Immature natural killer cell (primary cell): ENCODE results near the gene PSMD6. TPM values are rescaled to one million over a fixed set of nuclear protein-coding genes. Genes with fewer than 3 reads are reported as not detected.
A peak's percentile ranks its signal among the peaks of the same experiment; 100 is the strongest.

ENCODE experiments used
- DNase-seq, 3 donors: peaks; one replicate each; pipeline ENCODE4 v3.0.0; 2022; ENCODE audit warnings: mixed read lengths in 1 of 3
- H3K27ac Mint-ChIP-seq, 6 donors: one replicate each; pipeline ENCODE4 v1.8.0; 2020; ENCODE audit warnings: mixed read lengths in 6 of 6, mild to moderate bottlenecking in 5 of 6, inconsistent platforms in 4 of 6, moderate library complexity in 3 of 6
- H3K27me3 Mint-ChIP-seq, 3 donors: one replicate each; pipeline ENCODE4 v1.8.0; 2020 to 2021; ENCODE audit warnings: low read depth in 3 of 3, mild to moderate bottlenecking in 3 of 3, mixed read lengths in 3 of 3, moderate library complexity in 3 of 3, inconsistent platforms in 1 of 3
- H3K36me3 Mint-ChIP-seq, 3 donors: one replicate each; pipeline ENCODE4 v1.8.0; 2020; ENCODE audit warnings: mixed read lengths in 3 of 3, inconsistent platforms in 2 of 3, mild to moderate bottlenecking in 2 of 3
- H3K4me1 Mint-ChIP-seq, 2 donors: one replicate each; pipeline ENCODE4 v1.8.0; 2020; ENCODE audit warnings: inconsistent platforms in 2 of 2, mild to moderate bottlenecking in 2 of 2, mixed read lengths in 2 of 2, moderate library complexity in 1 of 2
- H3K4me3 Mint-ChIP-seq, 5 donors: one replicate each; pipeline ENCODE4 v1.8.0; 2020; ENCODE audit warnings: mild to moderate bottlenecking in 5 of 5, mixed read lengths in 5 of 5, inconsistent platforms in 3 of 5, moderate library complexity in 3 of 5
- H3K9me3 Mint-ChIP-seq, 6 donors: one replicate each; pipeline ENCODE4 v1.8.0; 2020; ENCODE audit warnings: mild to moderate bottlenecking in 6 of 6, mixed read lengths in 6 of 6, inconsistent platforms in 4 of 6, moderate library complexity in 3 of 6
- polyA plus RNA-seq, 3 donors: library from polyadenylated mRNA; unstranded; fragments of 300-500 nt; fragmentation: Illumina TruSeq; gene quantifications; one replicate each; pipeline ENCODE4 v1.2.3, GENCODE V29; 2021

PSMD6 gene
- polyA plus RNA-seq, 3 donors from 2014 or later: 92.3 to 161 (median 124) TPM

DNA sequence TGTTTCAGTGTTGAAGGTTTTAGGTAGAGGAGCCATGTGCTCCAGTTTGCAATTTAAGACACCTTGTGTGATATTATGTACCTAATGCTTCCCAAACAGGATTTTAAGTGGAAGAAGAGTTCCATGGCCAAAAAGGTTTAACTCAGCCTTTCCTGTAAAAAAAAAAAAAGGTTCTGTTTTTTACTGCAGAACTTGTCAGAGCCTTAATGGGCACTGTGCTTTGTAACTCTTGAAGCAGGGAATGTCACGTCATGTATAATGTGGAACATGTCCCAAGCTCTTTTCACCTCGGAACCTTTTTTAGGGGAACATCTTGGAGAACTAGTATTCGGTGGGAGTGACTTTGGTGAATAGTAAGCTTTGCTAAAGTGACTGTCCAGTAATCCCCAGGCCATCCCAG, 31.6 kb downstream of the PSMD6 start:
- Mint-ChIP-seq H3K9me3 (no peaks in the 10 kb centered on the region), H3K4me1 (peaks cover 9 to 45% of the 10 kb centered on the region in 2 donors), H3K27me3 (peaks cover 0 to 9% (median 2%) of the 10 kb centered on the region in 3 donors), H3K36me3 (peaks cover 32 to 71% (median 54%) of the 10 kb centered on the region in 3 donors), H3K4me3 (no peak overlapping the region), H3K27ac (peak overlapping the region in 4 of 6 donors; percentile 47 to 81 (median 69))
- DNase-seq: no peak

DNA sequence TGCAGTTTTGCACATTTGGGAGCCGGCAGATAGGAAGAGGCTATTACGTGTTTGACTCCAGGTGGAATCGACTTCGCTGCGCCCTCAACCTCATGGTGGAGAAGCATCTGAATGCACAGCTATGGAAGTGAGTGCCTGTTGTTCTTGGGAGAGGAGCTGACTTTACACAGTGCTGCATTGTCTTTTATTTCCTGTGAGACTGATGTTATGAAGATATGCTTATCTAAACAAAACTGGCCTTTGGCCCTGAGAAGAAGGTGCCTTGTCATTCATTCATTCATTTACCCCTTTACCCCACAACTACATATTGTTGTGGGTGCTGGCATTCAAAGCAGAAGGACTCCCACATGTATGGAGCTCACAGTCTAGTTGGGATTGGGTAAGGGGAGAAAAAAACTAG, 32.6 kb downstream of the PSMD6 start:
- peak overlapping the region; percentile 5 to 75 (median 43) for H3K27ac Mint-ChIP-seq
- H3K27me3 Mint-ChIP-seq: peaks cover 0 to 7% (median 0%) of the 10 kb centered on the region in 3 donors
- no peaks in the 10 kb centered on the region for H3K9me3 Mint-ChIP-seq
- H3K4me3 Mint-ChIP-seq: no peak overlapping the region
- H3K4me1 Mint-ChIP-seq: peaks cover 9 to 53% of the 10 kb centered on the region in 2 donors
- DNase-seq: no peak
- H3K36me3 Mint-ChIP-seq: peaks cover 23 to 68% (median 48%) of the 10 kb centered on the region in 3 donors

DNA sequence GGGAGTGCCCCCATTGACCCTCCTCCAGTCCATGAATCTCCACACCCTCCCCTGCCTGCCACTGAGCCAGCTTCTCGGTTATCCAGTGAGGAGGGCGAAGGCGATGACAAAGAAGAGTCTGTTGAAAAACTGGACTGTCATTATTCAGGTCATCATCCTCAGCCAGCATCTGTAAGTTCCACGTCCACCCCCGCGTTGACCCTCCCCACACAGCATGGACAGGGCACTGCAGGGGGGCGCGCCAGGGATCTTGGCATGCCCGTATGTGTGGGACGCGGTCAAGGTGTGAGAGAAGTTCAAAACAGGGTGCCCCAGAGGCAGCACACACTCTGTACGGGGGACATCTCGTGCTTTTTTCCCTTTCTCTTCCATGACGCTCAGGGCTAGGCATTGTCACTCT, 33.1 kb downstream of the PSMD6 start:
- H3K36me3 Mint-ChIP-seq: peaks cover 19 to 68% (median 48%) of the 10 kb centered on the region in 3 donors
- peaks cover 0 to 3% (median 0%) of the 10 kb centered on the region in 3 donors for H3K27me3 Mint-ChIP-seq
- H3K4me1 Mint-ChIP-seq: peaks cover 13 to 59% of the 10 kb centered on the region in 2 donors
- DNase-seq: no peak
- no peaks in the 10 kb centered on the region for H3K9me3 Mint-ChIP-seq
- peak overlapping the region in 1 of 6 donors; percentile 43 for H3K27ac Mint-ChIP-seq
- no peak overlapping the region for H3K4me3 Mint-ChIP-seq

DNA sequence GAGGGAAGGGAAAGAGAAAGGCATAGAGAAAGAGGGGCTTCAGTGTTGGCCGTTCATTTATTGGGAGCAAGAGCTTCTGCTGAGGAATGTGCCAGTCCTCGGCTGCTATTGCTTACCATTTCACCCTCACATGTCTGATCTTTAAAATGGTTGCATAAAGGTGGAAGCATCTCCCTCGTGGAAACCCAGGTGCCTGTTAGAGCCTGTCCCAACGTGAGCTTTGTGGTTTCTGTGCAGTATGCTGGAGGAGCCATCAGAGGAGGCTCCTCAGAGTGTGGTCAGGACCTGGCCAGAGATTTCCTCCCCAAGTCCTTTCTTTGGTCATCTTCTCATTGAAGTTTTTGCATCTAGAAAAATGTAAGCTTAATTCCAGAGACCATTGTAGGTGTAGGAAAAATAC, 34.4 kb downstream of the PSMD6 start:
- Mint-ChIP-seq H3K4me1 (peaks cover 11 to 68% of the 10 kb centered on the region in 2 donors), H3K4me3 (no peak overlapping the region), H3K9me3 (no peaks in the 10 kb centered on the region), H3K36me3 (peaks cover 23 to 72% (median 53%) of the 10 kb centered on the region in 3 donors), H3K27me3 (no peaks in the 10 kb centered on the region), H3K27ac (peak overlapping the region in 4 of 6 donors; percentile 41 to 68 (median 46))
- no peak for DNase-seq

DNA sequence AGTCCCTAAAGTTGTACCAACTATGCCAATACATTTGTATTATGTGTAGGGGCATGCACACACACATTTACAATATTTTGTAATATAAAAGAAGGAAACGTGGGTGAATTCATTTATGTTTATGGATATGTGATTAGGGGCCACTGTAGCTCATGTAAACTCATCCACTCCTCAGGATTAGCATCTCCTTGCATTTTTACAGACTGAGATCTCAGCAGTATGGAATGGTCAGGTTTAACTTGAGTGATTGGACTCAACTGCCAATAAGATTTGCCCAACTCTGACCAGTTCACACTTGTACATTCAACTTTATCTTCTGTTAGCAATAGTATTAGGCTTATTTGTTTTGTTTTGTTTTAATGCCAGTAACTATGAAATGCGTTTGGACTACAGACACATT, 36.5 kb downstream of the PSMD6 start:
- no peak for DNase-seq
- H3K27me3 Mint-ChIP-seq: peaks cover 0 to 1% (median 0%) of the 10 kb centered on the region in 3 donors
- H3K36me3 Mint-ChIP-seq: peaks cover 34 to 72% (median 48%) of the 10 kb centered on the region in 3 donors
- H3K27ac Mint-ChIP-seq: peak overlapping the region in 3 of 6 donors; percentile 18 to 58 (median 41)
- H3K4me1 Mint-ChIP-seq: peaks cover 19 to 65% of the 10 kb centered on the region in 2 donors
- H3K9me3 Mint-ChIP-seq: no peaks in the 10 kb centered on the region
- H3K4me3 Mint-ChIP-seq: no peak overlapping the region

DNA sequence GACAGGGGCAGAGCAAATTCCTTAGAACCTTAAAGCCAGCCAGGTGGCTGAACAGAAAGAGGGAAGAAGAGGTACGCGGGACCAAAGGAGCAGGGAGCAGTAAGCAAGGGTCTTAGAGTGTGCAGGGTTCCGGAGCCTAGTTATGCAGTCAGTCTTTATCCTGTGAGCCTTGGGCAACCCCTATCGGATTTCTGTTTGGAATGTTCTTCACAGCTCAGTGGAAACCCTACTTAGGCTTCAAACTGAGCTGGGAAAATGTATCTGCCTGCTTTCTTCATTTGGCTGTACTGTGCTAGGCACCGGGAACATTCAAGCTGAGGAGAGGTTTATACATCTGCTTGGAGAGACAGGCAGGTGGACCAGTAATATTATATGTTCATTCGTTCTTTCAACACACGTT, 37.1 kb downstream of the PSMD6 start:
- Mint-ChIP-seq H3K36me3 (peaks cover 31 to 68% (median 47%) of the 10 kb centered on the region in 3 donors), H3K4me1 (peaks cover 26 to 68% of the 10 kb centered on the region in 2 donors), H3K4me3 (no peak overlapping the region), H3K27me3 (peaks cover 0 to 1% (median 0%) of the 10 kb centered on the region in 3 donors), H3K9me3 (no peaks in the 10 kb centered on the region), H3K27ac (peak overlapping the region in 4 of 6 donors; percentile 2 to 28 (median 20))
- DNase-seq: no peak

DNA sequence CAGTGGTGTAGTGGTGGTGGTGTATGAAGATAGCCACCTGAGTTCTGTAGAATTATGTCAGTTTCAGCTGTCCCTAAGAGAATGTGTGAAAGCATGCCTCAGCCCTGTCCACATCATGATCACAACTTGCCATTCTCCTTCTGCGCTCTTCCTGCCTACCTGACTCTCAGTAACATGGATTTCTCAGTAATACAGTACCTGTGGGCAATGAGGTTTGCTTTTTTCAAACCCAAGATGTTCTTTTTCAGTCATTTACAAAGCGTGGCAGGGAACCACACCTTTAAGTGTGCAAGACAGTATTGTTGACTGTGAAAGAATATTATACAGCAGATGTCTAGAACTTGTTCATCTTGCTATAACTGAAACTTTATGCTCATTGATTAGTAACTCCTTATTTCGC, 38.9 kb downstream of the PSMD6 start:
- Mint-ChIP-seq H3K36me3 (peaks cover 25 to 54% (median 41%) of the 10 kb centered on the region in 3 donors), H3K27me3 (peaks cover 0 to 1% (median 0%) of the 10 kb centered on the region in 3 donors), H3K4me1 (peaks cover 44 to 80% of the 10 kb centered on the region in 2 donors), H3K27ac (peak overlapping the region; percentile 15 to 79 (median 46)), H3K4me3 (no peak overlapping the region), H3K9me3 (no peaks in the 10 kb centered on the region)
- no peak for DNase-seq

DNA sequence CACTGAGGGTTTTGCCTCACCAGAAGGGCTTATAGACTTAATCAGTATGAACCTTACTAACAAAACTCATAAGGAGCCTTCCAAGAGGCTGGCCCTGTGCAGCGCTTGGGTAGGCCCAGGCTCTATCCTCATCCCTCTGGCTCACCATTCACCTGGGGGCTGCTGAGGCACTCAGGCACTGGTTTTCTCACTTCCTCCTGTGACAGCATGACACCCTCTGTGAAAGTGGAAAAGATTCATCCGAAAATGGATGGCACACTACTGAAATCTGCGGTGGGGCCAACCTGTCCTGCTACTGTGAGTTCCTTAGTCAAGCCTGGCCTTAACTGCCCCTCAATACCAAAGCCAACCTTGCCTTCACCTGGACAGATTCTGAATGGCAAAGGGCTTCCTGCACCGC, 41.3 kb downstream of the PSMD6 start:
- no peak for DNase-seq
- Mint-ChIP-seq H3K27ac (peak overlapping the region in 5 of 6 donors; percentile 35 to 97 (median 83)), H3K9me3 (no peaks in the 10 kb centered on the region), H3K27me3 (peaks cover 0 to 5% (median 0%) of the 10 kb centered on the region in 3 donors), H3K4me3 (peak overlapping the region in 1 of 5 donors; percentile 7), H3K4me1 (peaks cover 68 to 88% of the 10 kb centered on the region in 2 donors), H3K36me3 (peaks cover 22 to 30% (median 27%) of the 10 kb centered on the region in 3 donors)

DNA sequence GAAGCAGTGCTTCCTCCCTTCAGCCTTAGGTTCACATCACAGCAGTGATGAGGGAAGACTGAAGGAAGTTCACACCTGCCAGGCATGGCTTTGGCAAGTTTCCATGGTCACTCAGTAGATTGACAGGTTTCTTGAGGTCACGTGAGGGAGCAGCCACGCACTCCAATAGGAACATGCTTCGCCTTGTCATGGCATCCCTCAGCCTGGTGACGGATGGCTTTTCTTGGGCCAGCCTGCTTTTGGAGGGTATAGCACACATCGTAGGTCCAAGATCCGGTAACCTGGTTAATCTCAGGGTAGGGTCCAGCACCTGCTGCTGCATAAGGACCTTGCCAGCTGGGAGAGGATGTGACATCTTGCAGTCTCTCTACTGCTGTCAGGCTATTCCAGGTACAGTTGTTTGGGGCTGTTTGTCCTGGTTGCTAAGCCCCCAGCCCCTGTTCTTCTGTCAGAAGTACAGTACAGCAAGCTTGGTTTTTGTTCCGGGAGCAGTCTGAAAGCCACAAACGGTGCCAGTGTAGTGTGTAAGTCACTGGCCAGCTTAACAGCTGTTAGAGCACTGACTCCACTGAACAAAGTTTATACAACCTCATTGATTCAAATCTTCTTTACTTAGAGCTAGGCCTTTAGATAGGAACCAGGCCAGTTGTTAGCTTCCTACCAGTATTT, 42.3 kb downstream of the PSMD6 start:
- H3K27ac Mint-ChIP-seq: peak overlapping the region; percentile 87 to 97 (median 96)
- peaks cover 77 to 89% of the 10 kb centered on the region in 2 donors for H3K4me1 Mint-ChIP-seq
- peaks cover 0 to 5% (median 0%) of the 10 kb centered on the region in 3 donors for H3K27me3 Mint-ChIP-seq
- no peak for DNase-seq
- peak overlapping the region in 4 of 5 donors; percentile 13 to 91 (median 82) for H3K4me3 Mint-ChIP-seq
- peaks cover 22 to 29% (median 22%) of the 10 kb centered on the region in 3 donors for H3K36me3 Mint-ChIP-seq
- H3K9me3 Mint-ChIP-seq: no peaks in the 10 kb centered on the region

DNA sequence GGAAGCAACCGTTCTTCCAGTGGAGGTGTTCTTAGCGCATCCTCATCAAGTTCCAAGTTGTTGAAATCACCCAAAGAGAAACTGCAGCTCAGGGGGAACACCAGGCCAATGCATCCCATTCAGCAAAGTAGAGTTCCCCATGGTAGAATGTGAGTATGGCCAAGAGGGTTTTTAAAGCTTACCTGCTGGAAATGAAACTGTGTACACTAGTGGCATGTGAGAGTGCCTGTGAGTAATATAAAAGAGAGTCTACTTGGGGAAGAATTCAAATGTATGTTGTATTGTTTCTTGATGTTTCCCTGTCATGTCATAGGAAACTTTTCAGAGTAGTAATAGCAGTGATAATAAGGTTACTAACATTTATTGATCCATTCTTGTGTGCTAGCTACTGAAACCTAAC, 43.3 kb downstream of the PSMD6 start:
- Mint-ChIP-seq H3K4me3 (peak overlapping the region; percentile 78 to 91 (median 87)), H3K27me3 (peaks cover 0 to 5% (median 0%) of the 10 kb centered on the region in 3 donors), H3K27ac (peak overlapping the region; percentile 87 to 97 (median 96)), H3K4me1 (peaks cover 77 to 89% of the 10 kb centered on the region in 2 donors), H3K36me3 (peaks cover 13 to 23% (median 22%) of the 10 kb centered on the region in 3 donors), H3K9me3 (no peaks in the 10 kb centered on the region)
- no peak for DNase-seq

DNA sequence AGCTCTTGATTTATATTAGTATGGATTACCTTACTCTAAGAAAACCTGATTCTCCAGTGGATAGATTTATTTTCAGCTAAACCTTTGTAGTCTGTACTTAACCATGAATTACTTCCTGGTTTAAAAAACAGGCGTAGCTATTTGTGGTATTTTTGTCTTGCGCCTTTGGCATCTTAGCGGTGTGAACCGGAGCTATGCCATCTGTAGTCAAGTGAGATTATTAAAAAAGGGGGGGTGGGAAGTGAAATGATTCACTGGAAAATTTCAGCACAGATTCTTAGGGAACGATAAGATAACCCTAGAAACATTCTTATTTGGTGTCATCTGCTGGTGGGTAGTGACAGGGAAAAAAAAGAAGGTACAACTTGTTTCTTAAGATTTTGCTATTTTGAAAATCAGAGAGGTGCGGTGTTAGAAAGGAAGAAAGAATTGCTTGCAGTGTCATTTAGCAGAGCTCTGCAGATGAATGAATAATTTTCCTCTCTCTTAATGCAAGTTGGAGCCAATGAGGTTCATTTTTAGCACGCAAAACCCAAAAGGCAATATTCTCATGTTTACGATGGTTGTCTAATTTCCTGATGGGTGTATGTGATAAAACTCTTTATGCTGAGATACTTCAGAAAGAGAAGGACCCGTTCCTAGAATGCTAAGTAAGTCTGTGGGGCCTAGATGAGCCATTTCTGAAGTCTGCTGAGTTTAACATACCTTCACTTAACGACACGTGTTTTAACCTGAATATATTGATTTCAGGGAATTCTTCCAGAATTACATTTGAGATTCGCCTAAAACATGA, 44.0 kb downstream of the PSMD6 start:
- Mint-ChIP-seq H3K9me3 (no peaks in the 10 kb centered on the region), H3K4me1 (peaks cover 84 to 90% of the 10 kb centered on the region in 2 donors), H3K36me3 (peaks cover 9 to 17% (median 15%) of the 10 kb centered on the region in 3 donors), H3K27ac (peak overlapping the region; percentile 87 to 97 (median 96)), H3K27me3 (peaks cover 0 to 5% (median 0%) of the 10 kb centered on the region in 3 donors), H3K4me3 (peak overlapping the region; percentile 78 to 91 (median 87))
- peak; percentile 66 to 73 (median 72) for DNase-seq

DNA sequence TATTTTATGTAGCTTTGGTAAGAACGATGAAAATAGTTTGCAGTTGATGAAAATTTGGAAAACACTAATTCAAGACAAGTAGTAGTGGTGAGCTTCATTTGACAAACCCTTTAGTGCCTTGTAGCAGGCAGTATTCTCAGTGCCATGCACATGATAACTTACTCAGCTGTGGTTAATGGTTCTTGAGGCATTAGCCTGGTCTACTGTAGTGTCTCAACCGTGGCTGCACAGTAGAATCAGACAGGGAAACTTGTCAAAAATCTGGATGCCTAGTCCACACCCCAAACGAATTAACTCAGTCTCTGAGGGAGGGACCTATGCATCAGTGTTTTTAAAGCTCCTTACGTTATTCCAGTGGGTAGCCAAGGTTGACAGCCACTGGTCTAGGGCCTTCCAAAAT, 45.4 kb downstream of the PSMD6 start:
- Mint-ChIP-seq H3K4me1 (peaks cover 97 to 100% of the 10 kb centered on the region in 2 donors), H3K27ac (peak overlapping the region; percentile 87 to 97 (median 96)), H3K36me3 (peaks cover 9 to 16% (median 12%) of the 10 kb centered on the region in 3 donors), H3K9me3 (no peaks in the 10 kb centered on the region), H3K27me3 (peaks cover 0 to 7% (median 0%) of the 10 kb centered on the region in 3 donors), H3K4me3 (peak overlapping the region; percentile 46 to 87 (median 78))
- DNase-seq: no peak

DNA sequence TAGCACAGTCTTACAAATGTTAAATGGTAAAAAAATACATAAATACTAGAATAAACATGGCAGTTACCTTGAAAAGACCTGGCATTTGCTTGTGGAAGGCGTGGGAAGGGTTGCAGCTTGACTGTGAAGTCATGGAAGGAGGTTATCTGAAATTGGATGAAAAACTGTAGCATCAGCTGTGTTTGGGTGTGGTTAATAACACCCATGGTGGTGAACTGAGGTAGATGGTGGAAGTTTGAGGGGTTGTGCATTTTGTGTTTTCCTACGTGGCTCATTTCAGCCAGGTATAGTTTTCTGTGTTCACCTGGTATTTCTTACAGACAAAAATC, 46.5 kb downstream of the PSMD6 start:
- H3K4me3 Mint-ChIP-seq: peak overlapping the region; percentile 33 to 87 (median 54)
- peaks cover 97 to 100% of the 10 kb centered on the region in 2 donors for H3K4me1 Mint-ChIP-seq
- no peak for DNase-seq
- H3K27ac Mint-ChIP-seq: peak overlapping the region; percentile 13 to 96 (median 90)
- peaks cover 3 to 6% (median 4%) of the 10 kb centered on the region in 3 donors for H3K36me3 Mint-ChIP-seq
- H3K9me3 Mint-ChIP-seq: no peaks in the 10 kb centered on the region
- H3K27me3 Mint-ChIP-seq: peaks cover 0 to 7% (median 0%) of the 10 kb centered on the region in 3 donors
